Thymus (tissue), 11 donors: Measurements from ENCODE around the gene LIMCH1. TPM values are rescaled to one million over a fixed set of nuclear protein-coding genes. Genes with fewer than 3 reads are reported as not detected.

Experiments
- DNase-seq, 9 donors: peaks; one replicate each; pipeline ENCODE4 v3.0.0-alpha.2; 2013; ENCODE audit warnings: low spot score in 9 of 9, low read depth in 6 of 9, missing footprints in 1 of 9
- H3K27ac ChIP-seq, 2 donors: one replicate each; pipeline ENCODE4 v1.5.1; 2013; ENCODE audit warnings: control low read depth in 1 of 2, low read depth in 1 of 2, low read length in 1 of 2, mild to moderate bottlenecking in 1 of 2, moderate library complexity in 1 of 2
- H3K27me3 ChIP-seq, 2 donors: one replicate each; pipeline ENCODE4 v1.5.1; 2013; ENCODE audit warnings: low read length in 1 of 2; ENCODE audit not compliant: control insufficient read depth in 2 of 2, insufficient read depth in 1 of 2
- H3K36me3 ChIP-seq, 2 donors: one replicate each; pipeline ENCODE4 v1.5.1; 2013; ENCODE audit warnings: low read length in 1 of 2, mild to moderate bottlenecking in 1 of 2, moderate library complexity in 1 of 2; ENCODE audit not compliant: control insufficient read depth in 2 of 2, insufficient read depth in 2 of 2
- H3K4me1 ChIP-seq, 2 donors: one replicate each; pipeline ENCODE4 v1.5.1; 2013; ENCODE audit warnings: low read length in 2 of 2; ENCODE audit not compliant: control insufficient read depth in 2 of 2, insufficient read depth in 2 of 2
- H3K4me3 ChIP-seq, 2 donors: one replicate each; pipeline ENCODE4 v1.5.1; 2013; ENCODE audit warnings: low read length in 2 of 2, control low read depth in 1 of 2, mild to moderate bottlenecking in 1 of 2
- H3K9me3 ChIP-seq, 2 donors: one replicate each; pipeline ENCODE4 v1.5.1; 2013; ENCODE audit warnings: low read length in 1 of 2, mild to moderate bottlenecking in 1 of 2; ENCODE audit not compliant: control insufficient read depth in 2 of 2, insufficient read depth in 1 of 2
- WGBS: extraction: QIAGEN DNeasy Blood & Tissue Kit; methylation state at CpG from one replicate; pipeline ENCODE4 v1.1.7; 2013; 5-methylcytosine and 5-hydroxymethylcytosine counted together
- polyA plus RNA-seq: library from polyadenylated mRNA; stranded (reverse); fragments of 200-250 nt; gene quantifications from one replicate; pipeline ENCODE4 v1.2.3, GENCODE V29; 2013
- total RNA-seq: library from RNA; stranded (reverse); fragments of 120-200 nt; gene quantifications from one replicate; pipeline ENCODE4 v1.2.4, GENCODE V29; 2013
- donor health status: healthy.

The LIMCH1 gene
- total and polyA plus RNA-seq, 2 donors = 5.4 to 13.8 TPM

DNA sequence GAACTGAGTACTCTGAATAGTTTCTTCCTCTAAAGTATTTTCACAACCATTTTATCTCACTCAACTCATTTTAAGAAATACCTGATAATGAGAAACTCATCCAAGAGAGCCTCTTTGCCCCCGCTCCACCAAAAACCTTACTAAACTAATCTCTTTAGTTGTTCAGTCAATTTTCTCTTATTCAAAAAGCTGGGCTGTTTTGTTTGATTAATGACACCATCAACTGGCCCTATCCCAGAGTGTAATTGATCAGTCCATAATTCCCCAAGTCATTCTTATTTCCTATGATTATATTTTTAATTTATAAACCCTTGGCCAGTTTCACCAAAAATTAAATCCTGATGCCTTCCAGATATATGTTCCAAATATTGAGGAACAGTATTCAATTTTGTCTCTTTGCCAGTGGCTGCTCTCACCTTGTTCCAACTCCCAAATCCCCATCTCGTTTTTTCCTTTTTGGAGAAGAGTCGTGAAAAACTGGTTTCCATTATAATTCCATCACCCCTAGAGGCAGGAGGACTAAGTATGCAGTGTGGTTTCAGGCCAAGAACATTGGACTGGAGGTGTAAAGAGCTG lies 10.4 kb downstream of the LIMCH1 start:
- H3K27me3 ChIP-seq = no peaks in the 10 kb centered on the region
- H3K4me1 ChIP-seq = no peaks in the 10 kb centered on the region
- no peak for DNase-seq
- H3K9me3 ChIP-seq = no peaks in the 10 kb centered on the region
- H3K36me3 ChIP-seq = no peaks in the 10 kb centered on the region
- 74% methylated on average over 3 of the region's 3 CpGs for WGBS
- H3K27ac ChIP-seq = no peak overlapping the region
- H3K4me3 ChIP-seq = no peak overlapping the region

DNA sequence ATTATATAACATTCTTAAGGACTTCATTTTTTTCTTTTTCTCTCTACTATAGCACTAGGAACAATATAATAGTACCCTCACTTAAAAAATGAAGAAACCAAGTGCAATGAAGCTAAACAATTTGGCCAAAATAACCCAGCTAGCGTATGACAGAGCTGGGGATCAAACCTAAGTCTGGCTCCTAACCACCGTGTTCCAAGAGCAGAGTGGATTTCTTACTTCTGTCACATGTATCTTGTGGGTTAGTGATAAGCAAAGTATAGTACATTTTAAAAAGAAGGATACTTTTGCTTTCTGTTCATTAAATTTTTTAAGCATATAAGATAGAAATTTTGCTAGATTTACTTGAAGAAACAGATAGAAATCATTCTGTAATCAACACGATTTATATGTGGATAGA lies 11.5 kb downstream of the LIMCH1 start:
- H3K4me1 ChIP-seq = no peaks in the 10 kb centered on the region
- no peaks in the 10 kb centered on the region for H3K27me3 ChIP-seq
- no peaks in the 10 kb centered on the region for H3K9me3 ChIP-seq
- H3K4me3 ChIP-seq = no peak overlapping the region
- no peaks in the 10 kb centered on the region for H3K36me3 ChIP-seq
- DNase-seq = no peak
- WGBS = 71% methylated on average over 3 of the region's 3 CpGs
- no peak overlapping the region for H3K27ac ChIP-seq

DNA sequence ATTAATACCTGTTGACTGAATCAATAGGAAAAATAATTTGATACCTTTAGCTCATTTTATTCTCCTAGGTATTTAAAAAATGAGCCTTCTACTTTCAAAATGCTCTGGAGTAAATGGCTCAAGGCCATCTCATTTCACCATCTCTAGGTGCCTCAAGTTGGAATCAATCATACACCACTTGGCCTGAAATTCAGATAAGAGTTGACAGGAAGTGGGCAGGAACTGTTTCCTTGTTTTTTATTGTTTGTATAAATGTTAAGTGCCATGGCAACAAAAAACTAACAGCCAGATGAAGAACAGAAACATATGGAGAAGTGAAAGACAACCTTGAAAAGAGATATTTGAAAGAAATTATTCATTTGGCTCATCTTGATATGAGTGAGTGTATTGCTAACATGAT lies 12.4 kb downstream of the LIMCH1 start:
- Histone ChIP-seq H3K27me3 (no peaks in the 10 kb centered on the region), H3K4me3 (no peak overlapping the region), H3K27ac (no peak overlapping the region), H3K9me3 (no peaks in the 10 kb centered on the region), H3K36me3 (no peaks in the 10 kb centered on the region), H3K4me1 (no peaks in the 10 kb centered on the region)
- no peak for DNase-seq

DNA sequence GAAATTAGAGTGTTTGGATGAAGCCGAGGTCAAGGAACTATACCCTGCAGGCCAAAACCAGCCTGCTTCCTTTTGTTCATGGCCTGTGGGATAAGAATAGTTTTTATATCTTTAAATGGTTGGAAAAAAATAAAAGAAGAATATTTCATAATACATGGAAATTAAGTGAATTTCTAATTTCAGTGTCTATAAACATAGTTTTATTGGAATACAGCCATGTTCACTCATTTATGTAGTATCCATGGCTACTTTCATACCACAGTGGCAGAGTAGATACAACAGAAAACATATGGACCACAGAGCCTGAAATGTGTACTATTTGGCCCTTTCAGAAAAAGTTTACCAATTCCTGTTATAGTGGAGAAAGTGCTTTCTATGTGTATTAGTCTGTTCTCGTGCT lies 13.6 kb downstream of the LIMCH1 start:
- H3K27me3 ChIP-seq = no peaks in the 10 kb centered on the region
- no peaks in the 10 kb centered on the region for H3K36me3 ChIP-seq
- no peaks in the 10 kb centered on the region for H3K4me1 ChIP-seq
- H3K4me3 ChIP-seq = no peak overlapping the region
- H3K9me3 ChIP-seq = no peaks in the 10 kb centered on the region
- H3K27ac ChIP-seq = no peak overlapping the region
- WGBS = 95% methylated on average over 2 of the region's 2 CpGs
- DNase-seq = no peak

DNA sequence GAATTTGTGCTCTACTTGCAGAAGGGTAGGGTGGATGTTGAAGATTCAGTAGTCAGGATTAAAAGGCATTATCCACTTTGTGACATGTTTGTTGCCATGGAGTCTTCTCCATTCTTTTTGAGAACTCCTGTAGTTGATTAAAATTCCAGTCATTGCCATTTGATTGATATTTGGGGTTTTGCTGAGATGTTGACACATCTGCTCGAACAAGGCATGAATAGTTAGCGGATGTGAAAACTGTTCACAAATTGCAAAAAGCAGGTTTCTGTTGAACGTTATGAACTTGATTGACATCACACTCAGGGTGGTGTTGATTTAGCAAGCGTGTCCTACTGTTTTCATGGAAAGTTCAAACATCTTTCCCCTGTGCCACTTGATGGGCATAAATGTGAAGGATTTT lies 16.9 kb downstream of the LIMCH1 start:
- 95% methylated on average over 4 of the region's 4 CpGs for WGBS
- no peak overlapping the region for H3K27ac ChIP-seq
- H3K36me3 ChIP-seq = no peaks in the 10 kb centered on the region
- DNase-seq = no peak
- no peaks in the 10 kb centered on the region for H3K4me1 ChIP-seq
- H3K9me3 ChIP-seq = no peaks in the 10 kb centered on the region
- H3K27me3 ChIP-seq = no peaks in the 10 kb centered on the region
- H3K4me3 ChIP-seq = no peak overlapping the region

DNA sequence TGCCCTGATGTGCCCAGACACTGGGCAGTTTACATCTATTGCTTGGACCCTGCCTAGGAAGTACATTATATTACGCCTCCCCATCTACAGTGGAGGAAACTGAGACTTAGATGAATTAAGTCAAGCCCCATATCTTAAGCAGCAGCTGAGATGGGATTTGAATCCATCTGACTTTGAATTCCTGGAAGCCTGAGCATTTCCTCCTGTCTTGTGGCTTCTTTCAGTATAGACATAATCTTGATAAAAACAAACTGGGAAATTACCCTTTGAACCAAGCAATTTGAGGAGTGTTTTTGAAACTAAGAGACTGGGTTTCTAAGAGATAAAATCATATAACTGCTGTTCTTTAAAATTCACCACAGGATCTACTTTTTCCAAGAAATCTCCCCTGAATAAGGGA lies 18.6 kb downstream of the LIMCH1 start:
- H3K27me3 ChIP-seq = no peaks in the 10 kb centered on the region
- H3K27ac ChIP-seq = no peak overlapping the region
- H3K9me3 ChIP-seq = no peaks in the 10 kb centered on the region
- no peaks in the 10 kb centered on the region for H3K4me1 ChIP-seq
- no peaks in the 10 kb centered on the region for H3K36me3 ChIP-seq
- WGBS = 97% methylated on average over 1 of the region's 1 CpG
- DNase-seq = no peak
- no peak overlapping the region for H3K4me3 ChIP-seq

DNA sequence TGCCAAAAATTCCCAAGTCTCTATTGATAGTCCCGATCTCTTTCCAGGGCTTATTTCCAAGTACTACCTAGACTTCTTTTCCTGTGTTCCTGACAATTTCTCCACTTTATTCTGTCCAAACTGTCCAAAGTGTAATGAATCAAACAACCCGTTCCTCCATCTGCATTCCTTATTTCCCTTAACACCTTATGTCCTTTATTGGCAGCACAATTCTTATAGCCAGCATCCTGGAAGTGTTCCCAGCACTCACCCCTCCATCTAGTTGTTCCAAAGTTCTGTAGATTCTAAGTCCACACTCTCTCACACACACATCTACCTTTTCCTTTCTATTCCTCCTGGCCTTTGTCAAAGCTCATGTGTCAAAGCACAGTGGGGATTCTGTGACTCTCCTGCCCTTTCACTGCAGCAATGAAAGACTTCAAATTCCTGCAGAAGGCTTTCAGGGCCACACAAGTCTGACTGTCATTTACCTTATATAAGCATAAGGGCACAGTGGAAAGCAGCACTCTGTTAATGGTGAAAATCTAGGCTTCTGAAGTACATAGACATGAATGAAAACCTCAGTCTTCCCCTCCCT lies 22.1 kb downstream of the LIMCH1 start:
- Histone ChIP-seq H3K4me3 (no peak overlapping the region), H3K27me3 (no peaks in the 10 kb centered on the region), H3K36me3 (no peaks in the 10 kb centered on the region), H3K4me1 (no peaks in the 10 kb centered on the region), H3K9me3 (no peaks in the 10 kb centered on the region), H3K27ac (no peak overlapping the region)
- 91% methylated on average over 2 of the region's 2 CpGs for WGBS
- no peak for DNase-seq

DNA sequence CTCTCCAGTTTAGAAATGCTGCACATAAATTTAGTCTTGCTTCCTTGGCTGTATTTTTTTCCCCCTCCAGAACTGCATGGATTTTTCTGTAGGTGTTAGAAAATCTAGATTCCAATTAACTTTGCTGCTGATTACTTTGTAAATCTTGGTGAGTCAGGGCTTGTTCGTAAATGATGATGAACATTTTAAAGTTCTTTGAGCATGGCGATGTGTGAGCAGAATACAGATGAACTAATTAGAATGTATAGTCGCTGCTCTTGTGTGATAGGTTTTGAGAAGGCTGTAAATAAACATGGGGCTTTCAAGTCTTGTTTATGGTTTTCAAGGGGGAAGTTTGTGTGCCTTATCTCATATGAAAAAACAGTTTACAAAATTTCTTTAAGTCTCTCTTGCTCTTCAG lies 23.3 kb downstream of the LIMCH1 start:
- Histone ChIP-seq H3K4me1 (no peaks in the 10 kb centered on the region), H3K27ac (no peak overlapping the region), H3K27me3 (no peaks in the 10 kb centered on the region), H3K36me3 (no peaks in the 10 kb centered on the region), H3K4me3 (no peak overlapping the region), H3K9me3 (no peaks in the 10 kb centered on the region)
- WGBS = 95% methylated on average over 3 of the region's 3 CpGs
- DNase-seq = no peak

DNA sequence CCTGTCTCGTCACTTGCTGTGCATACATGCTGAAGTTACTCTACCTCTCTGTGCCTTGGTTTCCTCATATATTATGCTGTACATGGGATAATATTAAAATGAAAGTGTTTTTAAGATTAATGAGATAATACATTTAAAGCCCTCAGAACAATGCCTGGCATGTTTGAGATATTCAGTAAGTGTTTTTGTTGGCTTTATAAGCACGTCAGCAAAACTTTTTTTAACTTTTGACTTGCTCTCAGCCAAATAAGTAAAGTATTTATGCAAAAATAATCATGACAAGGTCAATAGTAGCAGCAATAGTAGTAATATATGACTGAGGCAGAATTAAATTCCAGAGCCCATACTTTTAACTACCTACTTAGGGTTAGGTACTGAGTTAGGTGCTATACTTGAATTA lies 29.2 kb downstream of the LIMCH1 start:
- WGBS = 91% methylated on average over 2 of the region's 2 CpGs
- DNase-seq = no peak
- H3K27ac ChIP-seq = no peak overlapping the region

More for the DNA sequence above, 29.2 kb downstream of the LIMCH1 start:
- Histone ChIP-seq H3K9me3 (no peaks in the 10 kb centered on the region), H3K27me3 (no peaks in the 10 kb centered on the region), H3K36me3 (no peaks in the 10 kb centered on the region), H3K4me3 (no peak overlapping the region), H3K4me1 (no peaks in the 10 kb centered on the region)
